WERI-Rb-1 (cell line): ENCODE data around the gene ACSL4.
A peak's percentile ranks its signal among the peaks of the same experiment; 100 is the strongest.
"Not testable (repeated sequence)": the region's sequence is repeated elsewhere in the genome, so short reads cannot be mapped to it uniquely, and the experiment has no call there.

ENCODE experiments used
- DNase-seq: peaks from one replicate; pipeline ENCODE4 v3.0.0-alpha.2; 2020
- H3K27ac ChIP-seq: fragments of 250-450 bp; sonication (Bioruptor Pico); 2 replicates; pipeline ENCODE4 v1.5.1; 2020; ENCODE audit warnings: mild to moderate bottlenecking, moderate library complexity
- H3K27me3 ChIP-seq: fragments of 250-450 bp; sonication (Bioruptor Pico); 2 replicates; pipeline ENCODE4 v1.5.1; 2021; ENCODE audit warnings: mild to moderate bottlenecking, low read depth, moderate library complexity; ENCODE audit not compliant: insufficient read depth, severe bottlenecking
- H3K36me3 ChIP-seq: fragments of 250-450 bp; sonication (Bioruptor Pico); 2 replicates; pipeline ENCODE4 v1.5.1; 2020; ENCODE audit warnings: mild to moderate bottlenecking, moderate library complexity
- H3K4me3 ChIP-seq: 2 replicates; pipeline ENCODE4 v1.5.1; 2011; ENCODE audit warnings: low read depth, mild to moderate bottlenecking, control low read depth, low read length
- H3K9me3 ChIP-seq: fragments of 250-450 bp; sonication (Bioruptor Pico); 2 replicates; pipeline ENCODE4 v1.5.1; 2021; ENCODE audit warnings: mild to moderate bottlenecking, moderate library complexity; ENCODE audit not compliant: severe bottlenecking
- CTCF ChIP-seq: IDR thresholded peaks from 2 replicates; pipeline ENCODE4 v1.5.1; 2011; ENCODE audit warnings: low read depth, mild to moderate bottlenecking, control low read depth, inconsistent platforms, low read length

The ACSL4 gene

GRCh38 chrX:109739625-109740432 is 6.8 kb upstream of the ACSL4 start:
- H3K27ac ChIP-seq, result no peak overlapping the region
- no peaks in the 10 kb centered on the region for H3K36me3 ChIP-seq
- DNase-seq, result no peak
- H3K27me3 ChIP-seq, result peaks cover 14% of the 10 kb centered on the region
- no peak overlapping the region for H3K4me3 ChIP-seq
- no peaks in the 10 kb centered on the region for H3K9me3 ChIP-seq
- no peak for TF ChIP-seq CTCF

- DNase-seq, result no peak
Observed at GRCh38 chrX:109735202-109735744, 2.2 kb upstream of the ACSL4 start.

GRCh38 chrX:109733613-109734083 is 591 bp upstream of the ACSL4 start:
- no peak for DNase-seq
- Histone ChIP-seq H3K27ac (peak overlapping the region; percentile 41; the same call in 1 of the 2 replicates), H3K36me3 (no peaks in the 10 kb centered on the region), H3K9me3 (no peaks in the 10 kb centered on the region), H3K27me3 (peaks cover 23% of the 10 kb centered on the region), H3K4me3 (peak overlapping the region; percentile 59)
- no peak for TF ChIP-seq CTCF

More at GRCh38 chrX:109735202-109735744, 2.2 kb upstream of the ACSL4 start:
- H3K9me3 ChIP-seq, result no peaks in the 10 kb centered on the region
- TF ChIP-seq CTCF, result no peak
- peaks cover 28% of the 10 kb centered on the region for H3K27me3 ChIP-seq
- H3K27ac ChIP-seq, result no peak overlapping the region
- H3K36me3 ChIP-seq, result no peaks in the 10 kb centered on the region
- H3K4me3 ChIP-seq, result no peak overlapping the region

- H3K36me3 ChIP-seq, result no peaks in the 10 kb centered on the region
- H3K9me3 ChIP-seq, result no peaks in the 10 kb centered on the region
- no peak for DNase-seq
- TF ChIP-seq CTCF, result no peak
- H3K4me3 ChIP-seq, result peak overlapping the region; percentile 58
- no peak overlapping the region for H3K27ac ChIP-seq
- H3K27me3 ChIP-seq, result peaks cover 23% of the 10 kb centered on the region
Observed at GRCh38 chrX:109732017-109732801, 848 bp downstream of the ACSL4 start.

GRCh38 chrX:109728173-109728535 is 4.9 kb downstream of the ACSL4 start:
- TF ChIP-seq CTCF, result no peak
- no peaks in the 10 kb centered on the region for H3K9me3 ChIP-seq
- no peaks in the 10 kb centered on the region for H3K36me3 ChIP-seq
- H3K4me3 ChIP-seq, result no peak overlapping the region
- peaks cover 10% of the 10 kb centered on the region for H3K27me3 ChIP-seq
- H3K27ac ChIP-seq, result no peak overlapping the region
- no peak for DNase-seq

- not testable (repeated sequence) for H3K36me3 ChIP-seq, DNase-seq, H3K27ac ChIP-seq, H3K4me3 ChIP-seq, H3K9me3 ChIP-seq, H3K27me3 ChIP-seq
Observed at GRCh38 chrX:109724971-109725370, 8.1 kb downstream of the ACSL4 start.
